HG03442 (cell line): ENCODE results near the gene DNAH14.

Experiments
- ATAC-seq: cut with Tn5 transposase; IDR thresholded peaks from one replicate; pipeline ENCODE4 v1.9.1; 2021; ENCODE audit warnings: mild to moderate bottlenecking, moderate library complexity; ENCODE audit not compliant: unreplicated experiment

The DNAH14 gene

DNA sequence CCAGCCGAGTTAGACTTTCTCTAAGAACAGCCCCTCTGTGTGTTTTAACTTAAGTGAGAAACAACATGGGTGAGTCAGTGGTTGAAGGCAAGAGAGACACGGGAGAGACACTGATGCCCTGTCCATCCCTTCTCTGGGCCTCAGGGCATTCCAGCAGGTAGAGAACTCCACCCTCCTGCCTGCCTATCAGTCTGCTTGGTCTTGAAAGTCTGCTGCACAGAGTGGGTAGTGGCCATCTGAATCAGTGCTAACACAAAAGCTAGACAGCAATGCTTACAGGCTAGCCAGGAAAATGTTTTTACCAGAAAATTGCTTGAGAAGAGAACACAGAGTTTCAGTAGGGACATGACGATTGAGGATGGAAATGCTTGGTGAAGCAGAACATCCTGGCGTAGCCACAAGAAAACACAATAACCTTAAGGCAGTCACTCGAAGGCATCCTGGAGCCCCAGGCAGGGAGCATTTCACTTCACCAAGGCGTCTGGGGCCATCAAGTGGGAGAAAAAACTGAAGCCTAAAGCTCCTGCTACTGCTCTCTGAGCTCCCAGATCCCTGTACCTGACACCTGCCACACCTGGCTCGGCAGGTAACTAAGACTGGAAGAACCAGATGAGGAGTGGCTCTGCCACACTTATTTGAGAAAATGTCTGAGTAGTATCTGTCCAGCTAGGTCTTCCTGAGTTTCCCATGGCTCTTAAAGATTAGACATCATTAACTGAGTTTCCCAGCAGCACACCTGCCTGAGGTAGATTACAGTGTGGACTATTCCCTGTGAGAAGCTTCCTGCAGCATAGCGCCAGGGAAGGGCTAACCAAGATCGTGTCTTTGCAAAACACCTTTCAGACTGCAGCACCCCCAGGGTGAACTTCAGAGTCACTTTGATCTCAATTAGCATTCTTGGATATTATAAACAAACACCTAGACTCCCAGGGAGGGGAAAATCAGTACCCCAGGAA, 516.4 kb downstream of the DNAH14 start:
- ATAC-seq: no peak

DNA sequence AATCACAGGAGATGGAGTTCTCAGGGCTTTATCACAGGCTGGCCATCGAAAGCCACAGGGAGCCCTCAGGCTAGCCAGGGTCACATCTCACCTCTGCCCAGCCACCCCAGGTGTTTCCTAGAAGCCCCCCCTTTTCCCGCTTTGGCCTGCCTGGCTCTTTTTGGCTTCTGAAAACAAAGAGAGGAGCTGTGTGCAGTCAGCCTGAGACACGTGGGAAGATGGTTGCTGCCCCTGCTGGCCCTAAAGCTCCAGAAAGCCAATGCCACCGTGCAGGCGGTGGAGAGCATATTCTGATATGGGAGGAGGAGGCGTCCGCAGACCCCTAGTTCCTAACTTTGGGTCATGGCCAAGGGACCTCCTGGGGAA, 517.1 kb downstream of the DNAH14 start:
- ATAC-seq: no peak

- ATAC-seq: no peak
These were observed 517.6 kb downstream of the DNAH14 start for GRCh38 chr1:225446981-225447615.

GRCh38 chr1:225447650-225448089, 518.2 kb downstream of the DNAH14 start:
- ATAC-seq: no peak

DNA sequence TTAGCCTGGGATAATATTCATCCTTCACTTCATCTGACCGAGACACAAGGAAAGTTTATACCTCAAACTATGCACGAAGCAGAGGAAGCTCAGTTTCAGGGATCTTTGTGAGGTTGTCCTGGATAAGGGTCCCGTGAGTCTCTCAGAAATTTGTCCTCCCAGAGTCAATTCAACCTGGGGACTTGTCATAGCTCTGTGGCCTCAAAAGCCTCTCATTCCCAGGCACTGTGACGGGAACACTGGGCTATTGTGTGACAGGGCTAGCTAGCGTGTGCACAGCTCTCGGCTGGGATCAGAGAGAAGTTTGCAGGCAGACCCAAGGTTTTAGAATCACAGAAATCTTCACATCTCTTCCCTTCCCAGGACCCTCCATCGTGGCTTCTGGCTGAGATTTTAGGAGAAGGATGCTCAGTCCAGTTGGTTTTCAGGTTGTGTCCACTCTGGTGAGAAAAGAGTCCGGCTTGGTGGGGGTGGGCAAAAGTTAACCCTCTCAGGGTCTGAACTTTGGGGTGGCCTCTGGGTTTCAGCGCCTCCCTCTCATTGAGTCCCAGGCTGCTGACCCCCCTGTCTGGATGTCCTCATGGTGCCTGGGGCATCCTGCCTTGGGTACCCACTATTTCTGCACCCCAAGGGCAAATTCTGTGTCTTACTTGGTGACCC, 518.8 kb downstream of the DNAH14 start:
- no peak for ATAC-seq
